T-cell (primary cell): ENCODE data around the gene RAPGEF3. TPM values are rescaled to one million over a fixed set of nuclear protein-coding genes. Genes with fewer than 3 reads are reported as not detected.

Source experiments
- ATAC-seq, 4 experiments: fragments of 200-7000 bp in 3 of 4; fragments of 150-1000 bp in 1 of 4; cut with Tn5 transposase; replicated peaks in 1 of 4; 1 replicate in 3 of 4; 2 replicates in 1 of 4; pipeline ENCODE4 v1.10.0; 2021; ENCODE audit warnings: moderate library complexity in 3 of 4, mild to moderate bottlenecking in 2 of 4, moderate number of reproducible peaks in 1 of 4
- CTCF ChIA-PET, 2 donors: fragments of 300-600 bp; sonication (Branson Sonifier 250); formaldehyde crosslinking; loops; one replicate each; lab custom pipeline; 2022; ENCODE audit warnings: antibody characterized with exemption in 2 of 2; lab: Charles Lee
- POLR2A ChIA-PET, 2 donors: fragments of 300-600 bp; sonication (Branson Sonifier 250); formaldehyde crosslinking; loops; one replicate each; lab custom pipeline; 2022; ENCODE audit warnings: antibody characterized with exemption in 2 of 2; lab: Charles Lee
- DNase-seq, 35 experiments: peaks; one replicate each; pipeline versions ENCODE4 v3.0.0 to v3.0.0-alpha.2; 2013 to 2023
- H3K27ac ChIP-seq: one replicate; pipeline ENCODE4 v1.5.1; 2013; ENCODE audit warnings: low read length
- H3K27me3 ChIP-seq, 2 experiments: replicated peaks in 1 of 2; 1 replicate in 1 of 2; 2 replicates in 1 of 2; pipeline versions ENCODE4 v1.6.1 to v1.7.0; 2013; ENCODE audit warnings: low read length in 1 of 2, mixed read lengths in 1 of 2; ENCODE audit not compliant: control insufficient read depth in 2 of 2, insufficient read depth in 2 of 2; ENCODE audit errors: extremely low read depth in 1 of 2
- H3K36me3 ChIP-seq, 2 donors: 1 replicate in 1 of 2; 2 replicates in 1 of 2; pipeline versions ENCODE4 v1.6.1 to v1.7.0; 2013; ENCODE audit warnings: low read length in 1 of 2; ENCODE audit not compliant: control insufficient read depth in 2 of 2, insufficient read depth in 1 of 2; ENCODE audit errors: extremely low read depth in 1 of 2
- H3K4me1 ChIP-seq, 2 experiments: 1 replicate in 1 of 2; 2 replicates in 1 of 2; pipeline versions ENCODE4 v1.6.1 to v1.7.0; 2013; ENCODE audit warnings: low read length in 2 of 2, mixed read lengths in 1 of 2; ENCODE audit not compliant: insufficient read depth in 2 of 2, control insufficient read depth in 1 of 2; ENCODE audit errors: extremely low read depth in 1 of 2
- H3K4me3 ChIP-seq, 2 donors: 1 replicate in 1 of 2; 2 replicates in 1 of 2; pipeline versions ENCODE4 v1.5.1 to v1.7.0; 2013; ENCODE audit warnings: mild to moderate bottlenecking in 2 of 2, low read length in 1 of 2, moderate library complexity in 1 of 2; ENCODE audit not compliant: control insufficient read depth in 1 of 2; ENCODE audit errors: extremely low read depth in 1 of 2
- H3K9me3 ChIP-seq: 2 replicates; pipeline ENCODE4 v1.7.0; 2013
- H3K27ac Mint-ChIP-seq, 2 donors: one replicate each; pipeline ENCODE4 v1.8.0; 2020 to 2021; ENCODE audit warnings: mild to moderate bottlenecking in 2 of 2, mixed read lengths in 2 of 2
- H3K27me3 Mint-ChIP-seq, 2 donors: one replicate each; pipeline ENCODE4 v1.8.0; 2021 to 2022; ENCODE audit warnings: mixed read lengths in 2 of 2
- H3K36me3 Mint-ChIP-seq: one replicate; pipeline ENCODE4 v1.8.0; 2021; ENCODE audit warnings: mixed read lengths
- H3K4me1 Mint-ChIP-seq, 3 donors: one replicate each; pipeline ENCODE4 v1.8.0; 2020 to 2022; ENCODE audit warnings: mixed read lengths in 3 of 3, mild to moderate bottlenecking in 1 of 3
- H3K4me3 Mint-ChIP-seq, 3 donors: one replicate each; pipeline ENCODE4 v1.8.0; 2020 to 2022; ENCODE audit warnings: mild to moderate bottlenecking in 3 of 3, mixed read lengths in 3 of 3, moderate library complexity in 3 of 3
- H3K9me3 Mint-ChIP-seq, 3 donors: one replicate each; pipeline ENCODE4 v1.8.0; 2020 to 2022; ENCODE audit warnings: mixed read lengths in 3 of 3
- WGBS: methylation state at CpG from one replicate; pipeline ENCODE4 v1.1.5; 2013; ENCODE audit warnings: missing lambda C conversion rate; ENCODE audit not compliant: insufficient coverage; 5-methylcytosine and 5-hydroxymethylcytosine counted together
- total RNA-seq, 35 experiments: library from RNA in 6 of 35; stranded (reverse) in 6 of 35; fragments of 120-200 nt in 1 of 35; gene quantifications; one replicate each; pipeline versions ENCODE4 v1.2.1 to v1.2.4 and lab custom pipeline; 2013 to 2026

Gene RAPGEF3
- total RNA-seq, 5 donors from 2014 or later (not counting 1 experiment from before 2014, with no cell fraction given): 0.25 to 0.99 (median 0.82) TPM

- Mint-ChIP-seq H3K27me3 (no peaks in the 10 kb centered on the region), H3K4me3 (peak overlapping the region; percentile 4 to 24 (median 10))
- no peak overlapping the region for H3K27ac ChIP-seq
Measured at GRCh38 chr12:47740606-47741339, 17.9 kb downstream of the RAPGEF3 start.

GRCh38 chr12:47739979-47740378, 18.7 kb downstream of the RAPGEF3 start:
- H3K27ac ChIP-seq: no peak overlapping the region
- no peak overlapping the region for H3K4me3 ChIP-seq
- Mint-ChIP-seq H3K9me3 (no peaks in the 10 kb centered on the region), H3K4me3 (peak overlapping the region in 2 of 3 donors; percentile 9 to 24), H3K27me3 (no peaks in the 10 kb centered on the region), H3K4me1 (peaks cover 32 to 49% (median 39%) of the 10 kb centered on the region in 3 donors), H3K27ac (peak overlapping the region; percentile 23 to 28), H3K36me3 (no peaks in the 10 kb centered on the region)
- H3K27me3 ChIP-seq: peaks cover 0 to 15% of the 10 kb centered on the region in 2 experiments
- ChIA-PET CTCF (interaction anchor here (0.6 to 6.1 kb wide), 5 partner anchors 17 to 1364 kb away, joined by 3 to 95 read pairs (median 67); partner anchors contain the start of gene RAPGEF3 (in 1 of the 2)), POLR2A (interaction anchor here in 1 of 2 donors (0.5 kb wide), 1 partner anchor 221 kb away, joined by 4 read pairs; no protein-coding TSS in a partner anchor)
- no peaks in the 10 kb centered on the region for H3K36me3 ChIP-seq
- WGBS: 81% methylated on average over 9 of the region's 12 CpGs
- no peaks in the 10 kb centered on the region for H3K9me3 ChIP-seq
- H3K4me1 ChIP-seq: peaks cover 9 to 33% of the 10 kb centered on the region in 2 experiments
- no peak for ATAC-seq
- no peak for DNase-seq

More at GRCh38 chr12:47740606-47741339, 17.9 kb downstream of the RAPGEF3 start:
- ATAC-seq (no peak), DNase-seq (no peak)
- WGBS: 75% methylated on average over 16 of the region's 21 CpGs
- peaks cover 32 to 49% (median 39%) of the 10 kb centered on the region in 3 donors for H3K4me1 Mint-ChIP-seq
- CTCF ChIA-PET: interaction anchor here (0.6 to 6.1 kb wide), 28 partner anchors 11 to 1438 kb away, joined by 3 to 95 read pairs (median 6); partner anchors contain the start of genes RAPGEF3 (in 1 of the 2), RPAP3 (in 1 of the 2) and VDR (in 1 of the 2)
- Histone ChIP-seq H3K27me3 (peaks cover 0 to 22% of the 10 kb centered on the region in 2 experiments), H3K4me1 (peaks cover 9 to 33% of the 10 kb centered on the region in 2 experiments), H3K4me3 (no peak overlapping the region), H3K9me3 (no peaks in the 10 kb centered on the region), H3K36me3 (no peaks in the 10 kb centered on the region)
- H3K36me3 Mint-ChIP-seq: no peaks in the 10 kb centered on the region
- POLR2A ChIA-PET: interaction anchor here (0.5 to 0.9 kb wide), 3 partner anchors 26 to 220 kb away, joined by 3 to 4 read pairs (median 3); no protein-coding TSS in a partner anchor
- H3K27ac Mint-ChIP-seq: peak overlapping the region; percentile 35 to 64
- no peaks in the 10 kb centered on the region for H3K9me3 Mint-ChIP-seq

DNA sequence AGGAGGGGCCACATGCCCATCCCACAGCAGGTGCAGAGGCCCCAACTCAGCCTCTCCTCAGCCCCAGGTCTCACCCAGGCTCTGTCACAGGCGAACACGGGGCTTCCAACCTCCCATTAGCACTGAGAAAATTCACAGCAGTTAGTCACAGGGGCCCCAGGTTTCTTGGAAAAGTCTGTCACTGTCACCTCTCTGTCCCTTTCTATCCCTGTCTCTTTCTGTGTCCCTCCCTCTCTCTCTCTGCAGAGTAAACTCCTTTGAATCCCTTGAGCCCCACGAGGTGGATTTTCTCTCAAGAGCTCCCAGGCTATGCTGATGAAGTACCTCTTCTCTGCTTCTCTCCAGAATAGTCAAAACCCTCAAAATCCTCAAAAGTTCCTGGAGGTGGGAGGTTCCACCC, 19.4 kb downstream of the RAPGEF3 start:
- no peak overlapping the region for H3K4me3 ChIP-seq
- Mint-ChIP-seq H3K4me3 (no peak overlapping the region), H3K36me3 (no peaks in the 10 kb centered on the region), H3K27me3 (no peaks in the 10 kb centered on the region), H3K9me3 (no peaks in the 10 kb centered on the region), H3K4me1 (peaks cover 32 to 49% (median 39%) of the 10 kb centered on the region in 3 donors), H3K27ac (no peak overlapping the region)
- H3K27ac ChIP-seq: no peak overlapping the region
- H3K27me3 ChIP-seq: peaks cover 0 to 9% of the 10 kb centered on the region in 2 experiments
- ChIA-PET CTCF (interaction anchor here in 1 of 2 donors (6.1 kb wide), 1 partner anchor 100 kb away, joined by 67 read pairs; no protein-coding TSS in a partner anchor), POLR2A (no interaction called here)
- no peaks in the 10 kb centered on the region for H3K36me3 ChIP-seq
- peaks cover 9 to 33% of the 10 kb centered on the region in 2 experiments for H3K4me1 ChIP-seq
- 83% methylated on average over 3 of the region's 3 CpGs for WGBS
- H3K9me3 ChIP-seq: no peaks in the 10 kb centered on the region
- DNase-seq (no peak), ATAC-seq (no peak)

DNA sequence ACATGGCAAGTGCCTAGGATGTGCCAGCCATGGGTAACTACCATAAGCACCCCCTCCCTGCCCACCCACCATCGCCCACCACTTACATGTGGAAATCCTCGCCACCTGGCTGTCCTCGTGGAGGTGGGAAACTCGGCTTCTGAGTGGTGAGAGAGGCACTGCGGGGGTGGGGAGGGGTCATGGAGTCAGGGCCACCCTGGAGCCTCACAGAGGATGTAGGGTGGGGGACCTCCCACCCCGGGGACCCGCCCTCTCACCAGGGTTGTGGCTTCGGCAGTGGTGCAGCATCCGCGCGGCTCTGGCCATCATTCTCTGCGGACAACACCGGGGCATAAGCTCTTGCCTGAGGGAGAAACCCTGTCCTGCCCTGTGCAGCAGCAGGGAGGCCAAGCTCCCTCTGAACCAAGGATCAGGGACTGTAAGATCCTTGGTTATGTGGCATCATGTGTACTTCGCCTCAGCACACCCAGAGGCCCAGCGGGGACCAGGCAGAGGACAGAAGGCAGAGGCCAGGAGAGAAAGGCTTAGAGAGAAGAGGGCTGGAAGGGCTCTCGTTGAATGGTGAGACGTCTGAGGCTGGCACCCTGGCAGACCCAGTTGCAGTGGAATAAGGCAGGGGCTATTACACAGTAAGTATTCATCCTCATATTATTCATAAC, 20.6 kb downstream of the RAPGEF3 start:
- Histone ChIP-seq H3K9me3 (no peaks in the 10 kb centered on the region), H3K27me3 (peaks cover 0 to under 1% of the 10 kb centered on the region in 2 experiments), H3K4me3 (no peak overlapping the region), H3K36me3 (no peaks in the 10 kb centered on the region), H3K4me1 (peaks cover 9 to 30% of the 10 kb centered on the region in 2 experiments), H3K27ac (no peak overlapping the region)
- ChIA-PET POLR2A (interaction anchor here in 1 of 2 donors (0.5 kb wide), 1 partner anchor 18 kb away, joined by 3 read pairs; no protein-coding TSS in a partner anchor), CTCF (no interaction called here)
- WGBS: 90% methylated on average over 10 of the region's 17 CpGs
- Mint-ChIP-seq H3K4me3 (no peak overlapping the region), H3K9me3 (no peaks in the 10 kb centered on the region), H3K4me1 (peaks cover 30 to 39% (median 32%) of the 10 kb centered on the region in 3 donors), H3K27ac (no peak overlapping the region), H3K27me3 (no peaks in the 10 kb centered on the region), H3K36me3 (no peaks in the 10 kb centered on the region)
- DNase-seq: no peak
- ATAC-seq: no peak

- peaks cover 25 to 33% (median 25%) of the 10 kb centered on the region in 3 donors for H3K4me1 Mint-ChIP-seq
- H3K9me3 ChIP-seq: no peaks in the 10 kb centered on the region
- H3K4me3 Mint-ChIP-seq: no peak overlapping the region
- DNase-seq (no peak), ATAC-seq (no peak)
- H3K27me3 Mint-ChIP-seq: no peaks in the 10 kb centered on the region
- H3K9me3 Mint-ChIP-seq: no peaks in the 10 kb centered on the region
- H3K27me3 ChIP-seq: no peaks in the 10 kb centered on the region
- CTCF ChIA-PET: no interaction called here
- H3K27ac Mint-ChIP-seq: no peak overlapping the region
- WGBS: 97% methylated on average over 12 of the region's 19 CpGs
- no peak overlapping the region for H3K27ac ChIP-seq
- H3K36me3 Mint-ChIP-seq: no peaks in the 10 kb centered on the region
- POLR2A ChIA-PET: interaction anchor here in 1 of 2 donors (0.5 kb wide), 1 partner anchor 19 kb away, joined by 3 read pairs; no protein-coding TSS in a partner anchor
- H3K4me3 ChIP-seq: no peak overlapping the region
- H3K4me1 ChIP-seq: peaks cover 9 to 25% of the 10 kb centered on the region in 2 experiments
- H3K36me3 ChIP-seq: no peaks in the 10 kb centered on the region
Measured at GRCh38 chr12:47736877-47737676, 21.6 kb downstream of the RAPGEF3 start.
